ENCODE data around the gene DSCAM. TPM values are rescaled to one million over a fixed set of nuclear protein-coding genes. Genes with fewer than 3 reads are reported as not detected.

The DSCAM gene
- total RNA-seq, 3 donors from 2014 or later (not counting 1 experiment from before 2014, with no cell fraction given) = not detected

DNA sequence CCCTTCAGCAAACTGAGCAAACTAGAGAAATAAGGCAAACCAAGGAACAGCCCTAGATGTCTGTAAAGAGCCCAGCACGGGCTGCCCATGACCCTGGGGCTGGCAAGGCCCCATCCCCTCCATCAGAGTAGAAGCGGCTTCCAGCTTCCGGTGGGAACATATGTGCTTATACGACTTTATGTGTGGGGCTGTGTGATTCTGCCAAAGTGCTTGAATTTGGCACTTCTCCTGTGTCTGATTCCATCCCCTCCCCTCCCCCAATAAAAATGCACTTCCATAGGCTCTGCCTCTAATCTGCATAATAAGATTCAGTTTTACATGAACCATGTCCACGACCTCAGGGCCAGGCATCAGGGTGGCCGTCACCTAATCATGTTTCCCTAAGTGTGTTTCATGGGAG lies 236.6 kb downstream of the DSCAM start:
- TF ChIP-seq, protein P1, sequence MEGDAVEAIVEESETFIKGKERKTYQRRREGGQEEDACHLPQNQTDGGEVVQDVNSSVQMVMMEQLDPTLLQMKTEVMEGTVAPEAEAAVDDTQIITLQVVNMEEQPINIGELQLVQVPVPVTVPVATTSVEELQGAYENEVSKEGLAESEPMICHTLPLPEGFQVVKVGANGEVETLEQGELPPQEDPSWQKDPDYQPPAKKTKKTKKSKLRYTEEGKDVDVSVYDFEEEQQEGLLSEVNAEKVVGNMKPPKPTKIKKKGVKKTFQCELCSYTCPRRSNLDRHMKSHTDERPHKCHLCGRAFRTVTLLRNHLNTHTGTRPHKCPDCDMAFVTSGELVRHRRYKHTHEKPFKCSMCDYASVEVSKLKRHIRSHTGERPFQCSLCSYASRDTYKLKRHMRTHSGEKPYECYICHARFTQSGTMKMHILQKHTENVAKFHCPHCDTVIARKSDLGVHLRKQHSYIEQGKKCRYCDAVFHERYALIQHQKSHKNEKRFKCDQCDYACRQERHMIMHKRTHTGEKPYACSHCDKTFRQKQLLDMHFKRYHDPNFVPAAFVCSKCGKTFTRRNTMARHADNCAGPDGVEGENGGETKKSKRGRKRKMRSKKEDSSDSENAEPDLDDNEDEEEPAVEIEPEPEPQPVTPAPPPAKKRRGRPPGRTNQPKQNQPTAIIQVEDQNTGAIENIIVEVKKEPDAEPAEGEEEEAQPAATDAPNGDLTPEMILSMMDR (IDR thresholded peaks at IDR 0.05) = no peak
- Mint-ChIP-seq H3K4me1 (no peaks in the 10 kb centered on the region), H3K36me3 (no peaks in the 10 kb centered on the region), H3K4me3 (no peak overlapping the region), H3K27me3 (ENCODE audit: low read depth in 2 of 2) (no peaks in the 10 kb centered on the region), H3K9me3 (peaks cover 6 to 9% of the 10 kb centered on the region in 2 donors), H3K27ac (no peak overlapping the region)
- intact Hi-C loops (cut with micrococcal nuclease) = no loop called here
- no peak overlapping the region for H3K4me3 ChIP-seq (ENCODE audit: low read length)
- DNase-seq (no peak), ATAC-seq (no peak)
- H3K36me3 ChIP-seq (ENCODE audit: control insufficient read depth, insufficient read depth, low read length) = no peaks in the 10 kb centered on the region
- no peaks in the 10 kb centered on the region for H3K27me3 ChIP-seq (ENCODE audit: control insufficient read depth, insufficient read depth, low read length)
- no peaks in the 10 kb centered on the region for H3K4me1 ChIP-seq (ENCODE audit: control insufficient read depth, insufficient read depth, low read length)
- WGBS (ENCODE audit: insufficient coverage) = 92% methylated on average over 6 of the region's 6 CpGs
- peaks cover 4% of the 10 kb centered on the region for H3K9me3 ChIP-seq (ENCODE audit: control insufficient read depth, insufficient read depth, low read length)
- H3K27ac ChIP-seq (ENCODE audit: low read length) = no peak overlapping the region

DNA sequence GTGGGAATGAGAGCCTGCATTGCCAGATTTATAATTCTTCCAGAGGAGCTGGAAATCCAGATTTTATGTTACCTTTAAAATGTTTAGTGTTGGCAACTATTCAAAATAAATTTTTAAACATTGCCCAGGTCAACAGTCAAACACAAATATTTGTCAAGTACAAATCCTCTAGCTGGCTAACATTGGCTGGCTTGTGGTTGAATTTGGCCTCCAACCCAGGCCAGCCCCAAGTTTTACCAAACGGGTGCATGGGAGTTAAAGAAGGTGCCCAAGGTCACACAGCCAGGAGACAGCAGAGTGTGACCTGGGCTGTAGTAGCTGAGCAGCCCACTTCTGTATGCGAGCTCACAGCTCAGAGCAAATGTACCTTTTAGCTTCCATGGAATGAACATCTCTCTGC lies 240.6 kb downstream of the DSCAM start:
- WGBS (ENCODE audit: insufficient coverage) = 96% methylated on average over 2 of the region's 2 CpGs
- DNase-seq (no peak), ATAC-seq (no peak)
- no peak overlapping the region for H3K27ac ChIP-seq (ENCODE audit: low read length)
- H3K4me3 ChIP-seq (ENCODE audit: low read length) = no peak overlapping the region
- no peaks in the 10 kb centered on the region for H3K4me1 ChIP-seq (ENCODE audit: control insufficient read depth, insufficient read depth, low read length)
- Mint-ChIP-seq H3K4me1 (no peaks in the 10 kb centered on the region), H3K27ac (no peak overlapping the region), H3K4me3 (no peak overlapping the region), H3K27me3 (ENCODE audit: low read depth in 2 of 2) (no peaks in the 10 kb centered on the region), H3K9me3 (peaks cover 9 to 13% of the 10 kb centered on the region in 2 donors), H3K36me3 (peaks cover 8% of the 10 kb centered on the region)
- no peaks in the 10 kb centered on the region for H3K36me3 ChIP-seq (ENCODE audit: control insufficient read depth, insufficient read depth, low read length)
- no peaks in the 10 kb centered on the region for H3K27me3 ChIP-seq (ENCODE audit: control insufficient read depth, insufficient read depth, low read length)
- TF ChIP-seq, protein P1 (IDR thresholded peaks at IDR 0.05) = no peak
- peaks cover 4% of the 10 kb centered on the region for H3K9me3 ChIP-seq (ENCODE audit: control insufficient read depth, insufficient read depth, low read length)
- intact Hi-C loops (cut with micrococcal nuclease) = no loop called here

DNA sequence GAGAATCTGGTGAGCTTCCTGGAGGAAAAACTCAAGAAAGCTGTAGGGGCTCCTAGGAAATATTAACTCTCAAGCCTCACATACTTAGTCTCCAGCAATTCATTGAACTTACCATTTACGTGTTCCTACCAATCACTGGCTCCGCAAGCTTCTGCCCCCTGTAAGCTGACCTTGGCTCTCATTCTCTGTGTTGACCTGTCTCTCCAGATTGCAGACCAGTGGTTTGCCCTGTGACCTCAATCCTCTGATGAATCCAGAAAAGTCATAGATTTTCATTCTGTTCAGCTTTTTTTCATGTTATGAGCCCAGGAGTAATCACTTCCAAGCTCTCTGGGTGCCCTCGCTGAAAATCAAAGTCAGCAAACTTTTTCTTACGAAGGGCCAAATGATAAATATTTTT lies 241.9 kb downstream of the DSCAM start:
- no peak for DNase-seq
- Mint-ChIP-seq H3K27me3 (ENCODE audit: low read depth in 2 of 2) (no peaks in the 10 kb centered on the region), H3K4me1 (no peaks in the 10 kb centered on the region), H3K9me3 (peaks cover 9 to 13% of the 10 kb centered on the region in 2 donors), H3K36me3 (peaks cover 8% of the 10 kb centered on the region), H3K4me3 (no peak overlapping the region), H3K27ac (no peak overlapping the region)
- Histone ChIP-seq H3K4me1 (ENCODE audit: control insufficient read depth, insufficient read depth, low read length) (no peaks in the 10 kb centered on the region), H3K27me3 (ENCODE audit: control insufficient read depth, insufficient read depth, low read length) (no peaks in the 10 kb centered on the region), H3K9me3 (ENCODE audit: control insufficient read depth, insufficient read depth, low read length) (peaks cover 3% of the 10 kb centered on the region), H3K4me3 (ENCODE audit: low read length) (no peak overlapping the region), H3K27ac (ENCODE audit: low read length) (no peak overlapping the region), H3K36me3 (ENCODE audit: control insufficient read depth, insufficient read depth, low read length) (no peaks in the 10 kb centered on the region)
- TF ChIP-seq, protein P1 (IDR thresholded peaks at IDR 0.05) = no peak
- ATAC-seq = no peak
- 94% methylated on average over 4 of the region's 4 CpGs for WGBS (ENCODE audit: insufficient coverage)
- intact Hi-C loops (cut with micrococcal nuclease) = no loop called here

DNA sequence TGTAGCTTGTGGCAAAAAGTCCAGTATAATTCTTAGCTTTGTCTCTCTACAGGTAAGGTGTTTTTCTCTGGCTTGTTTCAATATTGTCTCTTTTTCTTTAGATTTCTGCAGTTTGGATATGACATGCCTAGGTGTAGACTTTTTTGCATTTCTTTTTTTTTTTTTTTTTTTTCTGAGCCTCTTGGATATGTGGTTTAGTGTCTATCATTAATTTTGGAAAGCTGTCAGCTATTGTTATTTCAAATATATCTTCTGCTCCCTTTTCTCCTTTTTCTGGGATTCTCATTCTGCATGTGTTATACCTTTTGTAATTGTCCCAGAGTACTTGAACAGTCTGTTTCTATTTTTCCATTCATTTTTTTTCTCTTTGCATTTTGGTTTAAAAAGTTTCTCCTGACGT lies 243.2 kb downstream of the DSCAM start:
- H3K36me3 ChIP-seq (ENCODE audit: control insufficient read depth, insufficient read depth, low read length) = no peaks in the 10 kb centered on the region
- no peak overlapping the region for H3K27ac ChIP-seq (ENCODE audit: low read length)
- TF ChIP-seq, protein P1 (IDR thresholded peaks at IDR 0.05) = no peak
- no peaks in the 10 kb centered on the region for H3K4me1 Mint-ChIP-seq
- no peak for ATAC-seq
- DNase-seq = no peak
- H3K27ac Mint-ChIP-seq = no peak overlapping the region
- H3K36me3 Mint-ChIP-seq = peaks cover 8% of the 10 kb centered on the region
- no peaks in the 10 kb centered on the region for H3K27me3 Mint-ChIP-seq (ENCODE audit: low read depth in 2 of 2)
- intact Hi-C loops (cut with micrococcal nuclease) = no loop called here
- no peaks in the 10 kb centered on the region for H3K27me3 ChIP-seq (ENCODE audit: control insufficient read depth, insufficient read depth, low read length)
- H3K4me3 Mint-ChIP-seq = no peak overlapping the region
- no CpG with 5 or more reads among the region's 1 CpG for WGBS (ENCODE audit: insufficient coverage)
- no peaks in the 10 kb centered on the region for H3K9me3 ChIP-seq (ENCODE audit: control insufficient read depth, insufficient read depth, low read length)
- H3K4me3 ChIP-seq (ENCODE audit: low read length) = no peak overlapping the region
- H3K9me3 Mint-ChIP-seq = peaks cover 12 to 14% of the 10 kb centered on the region in 2 donors
- H3K4me1 ChIP-seq (ENCODE audit: control insufficient read depth, insufficient read depth, low read length) = no peaks in the 10 kb centered on the region

Measured in natural killer cell (primary cell).